ENCODE measurements around the gene RRP1.

DNA sequence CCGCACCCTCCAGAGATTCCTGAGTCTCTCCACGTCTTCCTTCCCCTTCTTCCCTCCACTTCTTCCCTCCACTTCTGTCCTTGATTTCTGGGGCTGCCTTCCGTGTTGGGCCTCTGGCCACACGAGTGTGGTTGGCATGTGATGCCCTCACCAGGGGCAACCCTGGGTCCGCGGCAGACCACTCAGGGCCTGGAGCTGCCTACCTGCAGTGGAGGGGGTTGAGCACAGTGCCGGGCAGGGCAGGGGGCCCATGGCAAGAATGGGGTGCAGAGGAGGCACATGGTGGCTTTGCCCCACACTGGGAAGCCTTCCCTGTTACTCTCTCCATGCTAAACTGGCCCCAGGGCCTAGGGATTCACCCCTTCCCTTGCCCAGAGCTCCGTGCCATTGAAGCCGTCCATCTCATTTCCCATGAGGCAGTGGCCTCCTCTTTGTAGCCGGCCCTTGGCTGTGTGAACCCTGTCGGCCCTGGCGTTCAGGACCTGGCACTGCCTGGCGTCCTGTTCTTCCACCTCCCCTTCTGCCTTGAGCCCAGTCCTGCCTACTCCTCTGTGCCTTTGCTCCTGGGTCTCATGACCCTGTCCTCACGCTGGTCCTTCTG is 13.4 kb downstream of the RRP1 start:
- TF ChIP-seq, protein P1, sequence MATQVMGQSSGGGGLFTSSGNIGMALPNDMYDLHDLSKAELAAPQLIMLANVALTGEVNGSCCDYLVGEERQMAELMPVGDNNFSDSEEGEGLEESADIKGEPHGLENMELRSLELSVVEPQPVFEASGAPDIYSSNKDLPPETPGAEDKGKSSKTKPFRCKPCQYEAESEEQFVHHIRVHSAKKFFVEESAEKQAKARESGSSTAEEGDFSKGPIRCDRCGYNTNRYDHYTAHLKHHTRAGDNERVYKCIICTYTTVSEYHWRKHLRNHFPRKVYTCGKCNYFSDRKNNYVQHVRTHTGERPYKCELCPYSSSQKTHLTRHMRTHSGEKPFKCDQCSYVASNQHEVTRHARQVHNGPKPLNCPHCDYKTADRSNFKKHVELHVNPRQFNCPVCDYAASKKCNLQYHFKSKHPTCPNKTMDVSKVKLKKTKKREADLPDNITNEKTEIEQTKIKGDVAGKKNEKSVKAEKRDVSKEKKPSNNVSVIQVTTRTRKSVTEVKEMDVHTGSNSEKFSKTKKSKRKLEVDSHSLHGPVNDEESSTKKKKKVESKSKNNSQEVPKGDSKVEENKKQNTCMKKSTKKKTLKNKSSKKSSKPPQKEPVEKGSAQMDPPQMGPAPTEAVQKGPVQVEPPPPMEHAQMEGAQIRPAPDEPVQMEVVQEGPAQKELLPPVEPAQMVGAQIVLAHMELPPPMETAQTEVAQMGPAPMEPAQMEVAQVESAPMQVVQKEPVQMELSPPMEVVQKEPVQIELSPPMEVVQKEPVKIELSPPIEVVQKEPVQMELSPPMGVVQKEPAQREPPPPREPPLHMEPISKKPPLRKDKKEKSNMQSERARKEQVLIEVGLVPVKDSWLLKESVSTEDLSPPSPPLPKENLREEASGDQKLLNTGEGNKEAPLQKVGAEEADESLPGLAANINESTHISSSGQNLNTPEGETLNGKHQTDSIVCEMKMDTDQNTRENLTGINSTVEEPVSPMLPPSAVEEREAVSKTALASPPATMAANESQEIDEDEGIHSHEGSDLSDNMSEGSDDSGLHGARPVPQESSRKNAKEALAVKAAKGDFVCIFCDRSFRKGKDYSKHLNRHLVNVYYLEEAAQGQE (IDR thresholded peaks at IDR 0.05; ENCODE audit: low read depth, low read length): no peak
- TF ChIP-seq TCF12 (IDR thresholded peaks at IDR 0.05; ENCODE audit: low read depth, low read length): no peak
- no peak for TF ChIP-seq TCF7 (IDR thresholded peaks at IDR 0.05; ENCODE audit: borderline replicate concordance)
- TF ChIP-seq, protein P2, sequence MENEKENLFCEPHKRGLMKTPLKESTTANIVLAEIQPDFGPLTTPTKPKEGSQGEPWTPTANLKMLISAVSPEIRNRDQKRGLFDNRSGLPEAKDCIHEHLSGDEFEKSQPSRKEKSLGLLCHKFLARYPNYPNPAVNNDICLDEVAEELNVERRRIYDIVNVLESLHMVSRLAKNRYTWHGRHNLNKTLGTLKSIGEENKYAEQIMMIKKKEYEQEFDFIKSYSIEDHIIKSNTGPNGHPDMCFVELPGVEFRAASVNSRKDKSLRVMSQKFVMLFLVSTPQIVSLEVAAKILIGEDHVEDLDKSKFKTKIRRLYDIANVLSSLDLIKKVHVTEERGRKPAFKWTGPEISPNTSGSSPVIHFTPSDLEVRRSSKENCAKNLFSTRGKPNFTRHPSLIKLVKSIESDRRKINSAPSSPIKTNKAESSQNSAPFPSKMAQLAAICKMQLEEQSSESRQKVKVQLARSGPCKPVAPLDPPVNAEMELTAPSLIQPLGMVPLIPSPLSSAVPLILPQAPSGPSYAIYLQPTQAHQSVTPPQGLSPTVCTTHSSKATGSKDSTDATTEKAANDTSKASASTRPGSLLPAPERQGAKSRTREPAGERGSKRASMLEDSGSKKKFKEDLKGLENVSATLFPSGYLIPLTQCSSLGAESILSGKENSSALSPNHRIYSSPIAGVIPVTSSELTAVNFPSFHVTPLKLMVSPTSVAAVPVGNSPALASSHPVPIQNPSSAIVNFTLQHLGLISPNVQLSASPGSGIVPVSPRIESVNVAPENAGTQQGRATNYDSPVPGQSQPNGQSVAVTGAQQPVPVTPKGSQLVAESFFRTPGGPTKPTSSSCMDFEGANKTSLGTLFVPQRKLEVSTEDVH (IDR thresholded peaks at IDR 0.05; ENCODE audit: low read depth, partially characterized antibody): no peak
- TF ChIP-seq, protein P3, sequence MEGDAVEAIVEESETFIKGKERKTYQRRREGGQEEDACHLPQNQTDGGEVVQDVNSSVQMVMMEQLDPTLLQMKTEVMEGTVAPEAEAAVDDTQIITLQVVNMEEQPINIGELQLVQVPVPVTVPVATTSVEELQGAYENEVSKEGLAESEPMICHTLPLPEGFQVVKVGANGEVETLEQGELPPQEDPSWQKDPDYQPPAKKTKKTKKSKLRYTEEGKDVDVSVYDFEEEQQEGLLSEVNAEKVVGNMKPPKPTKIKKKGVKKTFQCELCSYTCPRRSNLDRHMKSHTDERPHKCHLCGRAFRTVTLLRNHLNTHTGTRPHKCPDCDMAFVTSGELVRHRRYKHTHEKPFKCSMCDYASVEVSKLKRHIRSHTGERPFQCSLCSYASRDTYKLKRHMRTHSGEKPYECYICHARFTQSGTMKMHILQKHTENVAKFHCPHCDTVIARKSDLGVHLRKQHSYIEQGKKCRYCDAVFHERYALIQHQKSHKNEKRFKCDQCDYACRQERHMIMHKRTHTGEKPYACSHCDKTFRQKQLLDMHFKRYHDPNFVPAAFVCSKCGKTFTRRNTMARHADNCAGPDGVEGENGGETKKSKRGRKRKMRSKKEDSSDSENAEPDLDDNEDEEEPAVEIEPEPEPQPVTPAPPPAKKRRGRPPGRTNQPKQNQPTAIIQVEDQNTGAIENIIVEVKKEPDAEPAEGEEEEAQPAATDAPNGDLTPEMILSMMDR (IDR thresholded peaks at IDR 0.05 in 2 of 3, conservative IDR thresholded peaks at IDR 0.05 in 1 of 3; ENCODE audit: control insufficient read depth in 2 of 3, extremely low read depth in 1 of 3, insufficient read depth in 1 of 3, low read depth in 3 of 3, low read length in 3 of 3): no peak

Data from GM12878 (cell line).